Neural progenitor cell (in vitro differentiated cells): ENCODE results near the gene SLC27A4. TPM values are rescaled to one million over a fixed set of nuclear protein-coding genes. Genes with fewer than 3 reads are reported as not detected.

Experiments
- DNase-seq: peaks from one replicate; pipeline ENCODE4 v3.0.0-alpha.2; 2016; ENCODE audit warnings: low spot score
- H2AFZ ChIP-seq: fragments of 200-600 bp; sonication (generic); replicated peaks from 2 replicates; pipeline ENCODE4 v1.6.1; 2016; ENCODE audit warnings: antibody characterized with exemption
- H3F3A ChIP-seq: fragments of 200-600 bp; sonication (generic); 2 replicates; pipeline ENCODE4 v1.6.1; 2016; ENCODE audit warnings: antibody characterized with exemption, low read depth
- H3K27ac ChIP-seq: fragments of 200-600 bp; sonication (generic); 2 replicates; pipeline ENCODE4 v1.5.1; 2016; ENCODE audit warnings: mild to moderate bottlenecking
- H3K27me3 ChIP-seq: fragments of 200-600 bp; sonication (generic); 2 replicates; pipeline ENCODE4 v1.6.1; 2016; ENCODE audit warnings: mild to moderate bottlenecking, moderate library complexity
- H3K36me3 ChIP-seq: fragments of 200-600 bp; sonication (generic); 2 replicates; pipeline ENCODE4 v1.5.1; 2016
- H3K4me1 ChIP-seq: fragments of 200-600 bp; sonication (generic); 2 replicates; pipeline ENCODE4 v1.6.1; 2016; ENCODE audit warnings: mixed run types
- H3K4me2 ChIP-seq: fragments of 200-600 bp; sonication (generic); 2 replicates; pipeline ENCODE4 v1.6.1; 2016
- H3K4me3 ChIP-seq: fragments of 200-600 bp; sonication (generic); 2 replicates; pipeline ENCODE4 v1.5.1; 2016
- H3K79me2 ChIP-seq: fragments of 200-600 bp; sonication (generic); 2 replicates; pipeline ENCODE4 v1.6.1; 2016; ENCODE audit warnings: low read depth
- H3K9ac ChIP-seq: fragments of 200-600 bp; sonication (generic); 2 replicates; pipeline ENCODE4 v1.6.1; 2016
- H3K9me3 ChIP-seq: fragments of 200-600 bp; sonication (generic); 2 replicates; pipeline ENCODE4 v1.5.1; 2016; ENCODE audit warnings: low read depth
- H4K20me1 ChIP-seq: fragments of 200-600 bp; sonication (generic); 2 replicates; pipeline ENCODE4 v1.6.1; 2016; ENCODE audit warnings: low read depth
- H3K27ac Mint-ChIP-seq: 3 replicates; pipeline ENCODE4 v1.8.0; 2021; ENCODE audit warnings: mixed read lengths
- H3K27me3 Mint-ChIP-seq: 2 replicates; pipeline ENCODE4 v1.8.0; 2022; ENCODE audit warnings: low read depth, mild to moderate bottlenecking, inconsistent platforms, moderate library complexity, mixed read lengths; ENCODE audit not compliant: insufficient read depth
- H3K36me3 Mint-ChIP-seq: 3 replicates; pipeline ENCODE4 v1.8.0; 2021; ENCODE audit warnings: mixed read lengths
- H3K4me1 Mint-ChIP-seq: 3 replicates; pipeline ENCODE4 v1.8.0; 2021; ENCODE audit warnings: mixed read lengths
- H3K4me3 Mint-ChIP-seq: 3 replicates; pipeline ENCODE4 v1.8.0; 2021; ENCODE audit warnings: mild to moderate bottlenecking, moderate library complexity, mixed read lengths
- H3K9me3 Mint-ChIP-seq: 3 replicates; pipeline ENCODE4 v1.8.0; 2020; ENCODE audit warnings: mixed read lengths
- EZH2 ChIP-seq: fragments of 200-600 bp; sonication (generic); IDR thresholded peaks from 2 replicates; pipeline ENCODE4 v1.6.1; 2017; ENCODE audit warnings: antibody characterized with exemption, mild to moderate bottlenecking, moderate library complexity
- EZH2phosphoT487 ChIP-seq: fragments of 200-600 bp; sonication (generic); IDR thresholded peaks from 2 replicates; pipeline ENCODE4 v1.6.1; 2017; ENCODE audit warnings: antibody characterized with exemption
- total RNA-seq: library from RNA; depleted of rRNA; stranded (reverse); fragments of >200 nt; gene quantifications from 2 replicates; pipeline ENCODE4 v1.2.3, GENCODE V29; 2015; ENCODE audit warnings: low replicate concordance
- TF ChIP-seq, protein P1 (sequence below): fragments of 200-600 bp; sonication (generic); IDR thresholded peaks from 2 replicates; pipeline ENCODE4 v1.5.1; 2017; ENCODE audit warnings: antibody characterized with exemption, mild to moderate bottlenecking

Gene SLC27A4
- total RNA-seq, 1 donor from 2014 or later, result 4.4 TPM

DNA sequence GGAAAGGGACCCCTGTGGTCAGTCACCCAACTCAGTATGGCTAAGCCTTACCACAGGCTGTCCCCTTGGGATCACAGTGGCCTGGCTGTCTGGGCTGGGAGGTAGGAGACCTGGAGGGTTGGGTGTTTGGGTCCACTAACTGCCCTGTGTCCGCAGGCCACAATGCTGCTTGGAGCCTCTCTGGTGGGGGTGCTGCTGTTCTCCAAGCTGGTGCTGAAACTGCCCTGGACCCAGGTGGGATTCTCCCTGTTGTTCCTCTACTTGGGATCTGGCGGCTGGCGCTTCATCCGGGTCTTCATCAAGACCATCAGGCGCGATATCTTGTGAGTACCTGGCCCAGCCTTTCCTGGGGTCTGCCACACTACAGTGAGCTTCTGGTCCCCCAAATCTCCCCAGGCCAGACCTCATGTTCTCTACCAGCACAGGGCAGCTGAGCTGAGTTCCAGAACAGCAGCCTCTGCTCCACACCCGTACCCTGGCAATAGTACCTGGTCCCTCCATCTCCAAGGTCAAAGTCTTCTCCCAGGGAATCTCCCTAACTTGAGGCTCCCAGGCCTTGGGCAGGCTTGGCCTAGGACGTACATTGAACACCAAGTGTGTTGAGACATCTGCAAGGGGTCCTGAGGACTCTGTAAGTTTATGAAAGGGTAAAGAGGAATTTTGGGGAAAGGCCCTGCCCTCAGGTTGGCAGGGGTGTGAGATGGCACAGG, 2.8 kb downstream of the SLC27A4 start:
- Mint-ChIP-seq H3K27ac (no peak overlapping the region), H3K36me3 (peaks cover 7% of the 10 kb centered on the region), H3K9me3 (no peaks in the 10 kb centered on the region), H3K4me1 (peaks cover 5% of the 10 kb centered on the region), H3K4me3 (no peak overlapping the region), H3K27me3 (peaks cover 2% of the 10 kb centered on the region)
- TF ChIP-seq EZH2, result no peak
- DNase-seq, result no peak
- H3K4me1 ChIP-seq, result no peaks in the 10 kb centered on the region
- no peak overlapping the region for H3K4me2 ChIP-seq
- no peak overlapping the region for H2AFZ ChIP-seq
- H3K36me3 ChIP-seq, result no peaks in the 10 kb centered on the region
- H3K27ac ChIP-seq, result no peak overlapping the region
- H3K9me3 ChIP-seq, result no peaks in the 10 kb centered on the region
- H3K27me3 ChIP-seq, result peaks cover 9% of the 10 kb centered on the region
- no peak overlapping the region for H3K9ac ChIP-seq
- H3K4me3 ChIP-seq, result no peak overlapping the region
- peaks cover 16% of the 10 kb centered on the region for H3F3A ChIP-seq
- H4K20me1 ChIP-seq, result peaks cover 18% of the 10 kb centered on the region
- H3K79me2 ChIP-seq, result no peaks in the 10 kb centered on the region

GRCh38 chr9:128343855-128344254, 3.5 kb downstream of the SLC27A4 start:
- Mint-ChIP-seq H3K4me3 (no peak overlapping the region), H3K36me3 (peaks cover 7% of the 10 kb centered on the region), H3K4me1 (peaks cover 5% of the 10 kb centered on the region), H3K27ac (no peak overlapping the region), H3K9me3 (no peaks in the 10 kb centered on the region), H3K27me3 (peaks cover 2% of the 10 kb centered on the region)
- no peaks in the 10 kb centered on the region for H3K36me3 ChIP-seq
- H3F3A ChIP-seq, result peaks cover 16% of the 10 kb centered on the region
- H3K9me3 ChIP-seq, result no peaks in the 10 kb centered on the region
- TF ChIP-seq EZH2phosphoT487 (no peak), EZH2 (no peak)
- no peak overlapping the region for H3K27ac ChIP-seq
- no peak overlapping the region for H3K4me3 ChIP-seq
- DNase-seq, result no peak
- no peak overlapping the region for H3K4me2 ChIP-seq
- no peaks in the 10 kb centered on the region for H3K79me2 ChIP-seq
- H3K27me3 ChIP-seq, result peaks cover 9% of the 10 kb centered on the region
- peaks cover 18% of the 10 kb centered on the region for H4K20me1 ChIP-seq
- no peak overlapping the region for H2AFZ ChIP-seq
- no peak overlapping the region for H3K9ac ChIP-seq
- no peaks in the 10 kb centered on the region for H3K4me1 ChIP-seq

DNA sequence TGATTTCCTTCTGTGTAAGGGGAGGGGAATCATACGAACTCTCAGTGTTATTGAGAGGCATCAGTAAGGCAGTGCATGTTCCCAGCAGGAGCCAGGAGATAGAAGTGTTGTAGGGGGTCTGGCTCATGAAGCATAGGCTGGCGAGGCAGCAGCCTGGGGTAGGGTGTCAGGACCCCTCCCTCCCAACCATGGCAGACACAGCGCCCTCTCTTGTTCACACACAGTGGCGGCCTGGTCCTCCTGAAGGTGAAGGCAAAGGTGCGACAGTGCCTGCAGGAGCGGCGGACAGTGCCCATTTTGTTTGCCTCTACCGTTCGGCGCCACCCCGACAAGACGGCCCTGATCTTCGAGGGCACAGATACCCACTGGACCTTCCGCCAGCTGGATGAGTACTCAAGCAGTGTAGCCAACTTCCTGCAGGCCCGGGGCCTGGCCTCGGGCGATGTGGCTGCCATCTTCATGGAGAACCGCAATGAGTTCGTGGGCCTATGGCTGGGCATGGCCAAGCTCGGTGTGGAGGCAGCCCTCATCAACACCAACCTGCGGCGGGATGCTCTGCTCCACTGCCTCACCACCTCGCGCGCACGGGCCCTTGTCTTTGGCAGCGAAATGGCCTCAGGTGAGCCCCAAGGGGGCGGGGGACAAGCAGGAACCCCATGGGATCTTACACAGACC, 4.7 kb downstream of the SLC27A4 start:
- H2AFZ ChIP-seq, result no peak overlapping the region
- no peaks in the 10 kb centered on the region for H3K9me3 ChIP-seq
- DNase-seq, result no peak
- H3K4me1 ChIP-seq, result no peaks in the 10 kb centered on the region
- H3K27me3 Mint-ChIP-seq, result peaks cover 4% of the 10 kb centered on the region
- peaks cover 9% of the 10 kb centered on the region for H3F3A ChIP-seq
- H3K4me2 ChIP-seq, result no peak overlapping the region
- H3K79me2 ChIP-seq, result no peaks in the 10 kb centered on the region
- H3K27ac ChIP-seq, result no peak overlapping the region
- TF ChIP-seq, protein P1, sequence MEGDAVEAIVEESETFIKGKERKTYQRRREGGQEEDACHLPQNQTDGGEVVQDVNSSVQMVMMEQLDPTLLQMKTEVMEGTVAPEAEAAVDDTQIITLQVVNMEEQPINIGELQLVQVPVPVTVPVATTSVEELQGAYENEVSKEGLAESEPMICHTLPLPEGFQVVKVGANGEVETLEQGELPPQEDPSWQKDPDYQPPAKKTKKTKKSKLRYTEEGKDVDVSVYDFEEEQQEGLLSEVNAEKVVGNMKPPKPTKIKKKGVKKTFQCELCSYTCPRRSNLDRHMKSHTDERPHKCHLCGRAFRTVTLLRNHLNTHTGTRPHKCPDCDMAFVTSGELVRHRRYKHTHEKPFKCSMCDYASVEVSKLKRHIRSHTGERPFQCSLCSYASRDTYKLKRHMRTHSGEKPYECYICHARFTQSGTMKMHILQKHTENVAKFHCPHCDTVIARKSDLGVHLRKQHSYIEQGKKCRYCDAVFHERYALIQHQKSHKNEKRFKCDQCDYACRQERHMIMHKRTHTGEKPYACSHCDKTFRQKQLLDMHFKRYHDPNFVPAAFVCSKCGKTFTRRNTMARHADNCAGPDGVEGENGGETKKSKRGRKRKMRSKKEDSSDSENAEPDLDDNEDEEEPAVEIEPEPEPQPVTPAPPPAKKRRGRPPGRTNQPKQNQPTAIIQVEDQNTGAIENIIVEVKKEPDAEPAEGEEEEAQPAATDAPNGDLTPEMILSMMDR, result no peak
- TF ChIP-seq EZH2, result no peak
- peaks cover 9% of the 10 kb centered on the region for H3K27me3 ChIP-seq
- H3K4me3 ChIP-seq, result no peak overlapping the region
- no peak overlapping the region for H3K9ac ChIP-seq
- H3K36me3 Mint-ChIP-seq, result peaks cover 12% of the 10 kb centered on the region
- H3K27ac Mint-ChIP-seq, result no peak overlapping the region
- peaks cover 18% of the 10 kb centered on the region for H4K20me1 ChIP-seq
- peaks cover 5% of the 10 kb centered on the region for H3K4me1 Mint-ChIP-seq
- H3K9me3 Mint-ChIP-seq, result no peaks in the 10 kb centered on the region
- no peak overlapping the region for H3K4me3 Mint-ChIP-seq
- H3K36me3 ChIP-seq, result no peaks in the 10 kb centered on the region

GRCh38 chr9:128349125-128349524, 8.8 kb downstream of the SLC27A4 start:
- no peak overlapping the region for H3K27ac Mint-ChIP-seq
- H3K9me3 Mint-ChIP-seq, result no peaks in the 10 kb centered on the region
- H3K27me3 ChIP-seq, result no peaks in the 10 kb centered on the region
- no peaks in the 10 kb centered on the region for H3F3A ChIP-seq
- H3K9me3 ChIP-seq, result no peaks in the 10 kb centered on the region
- H3K4me3 ChIP-seq, result no peak overlapping the region
- H4K20me1 ChIP-seq, result no peaks in the 10 kb centered on the region
- no peak overlapping the region for H3K4me2 ChIP-seq
- TF ChIP-seq EZH2phosphoT487 (no peak), EZH2 (no peak)
- TF ChIP-seq, protein P1, result no peak
- H3K9ac ChIP-seq, result no peak overlapping the region
- H3K36me3 Mint-ChIP-seq, result peaks cover 18% of the 10 kb centered on the region
- H3K4me3 Mint-ChIP-seq, result no peak overlapping the region
- H3K4me1 Mint-ChIP-seq, result no peaks in the 10 kb centered on the region
- peaks cover 10% of the 10 kb centered on the region for H3K27me3 Mint-ChIP-seq
- H3K36me3 ChIP-seq, result no peaks in the 10 kb centered on the region
- no peak overlapping the region for H2AFZ ChIP-seq
- H3K4me1 ChIP-seq, result no peaks in the 10 kb centered on the region
- no peaks in the 10 kb centered on the region for H3K79me2 ChIP-seq
- H3K27ac ChIP-seq, result no peak overlapping the region
- DNase-seq, result no peak
